Measurements from ENCODE around the gene GJA9.
"Not testable (repeated sequence)": the region's sequence is repeated elsewhere in the genome, so short reads cannot be mapped to it uniquely, and the experiment has no call there.

Gene GJA9

GRCh38 chr1:38881487-38881886 lies at the start of gene GJA9:
TSS of gene GJA9 (minus strand) at chr1:38881587. CDS start at chr1:38876098, 5,489 bp downstream.
- DNase-seq (ENCODE audit: low read depth): no peak

DNA sequence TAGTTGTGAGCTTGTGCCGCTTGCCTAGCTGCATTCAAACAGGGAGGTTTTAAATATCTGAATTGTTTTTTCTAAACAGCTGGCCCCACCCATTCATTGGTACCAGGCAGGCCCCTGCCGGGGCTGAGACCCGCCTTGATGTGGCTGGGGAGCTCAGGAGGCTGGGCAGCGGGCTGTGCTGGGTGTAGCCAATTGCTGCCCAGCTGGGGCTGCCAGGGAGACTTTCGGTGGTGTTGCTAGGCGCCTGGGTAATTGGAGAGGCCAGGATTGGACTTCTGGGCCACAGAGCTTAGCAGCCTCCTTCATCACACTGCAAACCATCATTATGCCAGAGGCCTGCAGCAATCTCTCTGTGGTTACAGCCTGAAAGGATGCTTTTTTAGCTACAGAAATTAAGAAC lies 48.1 kb upstream of the GJA9 start:
- DNase-seq (ENCODE audit: low read depth): peak; percentile 58

DNA sequence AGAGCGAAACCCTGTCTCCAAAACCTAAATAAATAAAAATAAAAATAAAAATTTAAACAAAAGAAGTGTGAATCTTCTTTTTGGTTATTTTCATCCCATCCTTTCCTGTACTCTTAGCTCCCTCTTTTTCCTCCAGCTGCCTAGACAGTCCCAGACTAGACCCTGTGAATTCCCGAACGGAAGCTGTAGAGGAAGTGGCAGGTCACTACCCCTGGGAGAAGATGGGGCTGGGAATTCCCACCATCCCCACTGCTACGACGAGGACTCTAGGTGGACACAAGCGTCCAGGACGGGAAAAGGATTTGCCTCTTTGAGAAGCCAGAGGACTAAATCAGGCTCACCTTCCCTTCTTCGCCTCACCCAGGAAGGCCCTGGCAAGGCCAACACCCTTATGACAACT lies 47.7 kb upstream of the GJA9 start:
- no peak for DNase-seq (ENCODE audit: low read depth)

DNA sequence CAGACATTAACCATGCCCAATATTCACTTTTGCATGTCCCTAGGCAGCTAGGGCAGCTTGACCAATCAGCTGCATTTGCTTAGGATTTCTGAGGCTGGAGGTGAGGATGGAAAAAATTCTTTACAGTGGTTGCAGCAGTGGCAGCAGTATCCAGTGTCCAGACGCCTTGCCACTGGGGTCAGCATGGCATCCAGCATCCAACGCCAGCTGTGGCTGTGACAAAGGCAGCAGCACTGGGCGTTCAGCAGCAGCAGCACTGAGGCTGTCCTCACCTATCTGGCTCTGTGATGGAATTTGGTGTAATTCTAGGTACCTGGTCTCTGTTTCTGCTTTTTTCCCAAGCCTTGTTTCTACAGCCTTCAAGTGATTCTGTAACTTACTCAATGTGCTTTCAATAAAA lies 44.7 kb upstream of the GJA9 start:
- DNase-seq (ENCODE audit: low read depth): no peak

- no peak for DNase-seq (ENCODE audit: low read depth)
Observed at GRCh38 chr1:38925391-38925790, 44.0 kb upstream of the GJA9 start.

DNA sequence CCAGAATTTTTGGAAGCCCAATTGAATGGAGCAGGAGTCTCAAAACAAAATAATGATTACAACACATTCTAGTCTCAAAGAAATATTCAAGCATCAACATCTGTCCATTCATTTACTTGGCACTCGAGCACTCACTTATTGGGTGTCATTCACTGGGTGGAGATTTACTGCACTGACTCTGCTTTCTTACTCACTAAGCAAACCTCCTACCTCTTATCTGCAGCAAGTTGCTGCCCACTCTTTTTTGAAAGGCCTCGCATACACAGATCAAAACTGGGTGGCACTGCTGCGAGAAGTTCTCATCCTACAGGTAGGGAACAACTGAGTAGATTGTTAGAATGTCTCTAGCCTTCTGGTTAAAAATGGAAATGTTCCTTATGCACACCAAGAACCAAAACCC lies 42.2 kb upstream of the GJA9 start:
- DNase-seq (ENCODE audit: low read depth): peak; percentile 12

DNA sequence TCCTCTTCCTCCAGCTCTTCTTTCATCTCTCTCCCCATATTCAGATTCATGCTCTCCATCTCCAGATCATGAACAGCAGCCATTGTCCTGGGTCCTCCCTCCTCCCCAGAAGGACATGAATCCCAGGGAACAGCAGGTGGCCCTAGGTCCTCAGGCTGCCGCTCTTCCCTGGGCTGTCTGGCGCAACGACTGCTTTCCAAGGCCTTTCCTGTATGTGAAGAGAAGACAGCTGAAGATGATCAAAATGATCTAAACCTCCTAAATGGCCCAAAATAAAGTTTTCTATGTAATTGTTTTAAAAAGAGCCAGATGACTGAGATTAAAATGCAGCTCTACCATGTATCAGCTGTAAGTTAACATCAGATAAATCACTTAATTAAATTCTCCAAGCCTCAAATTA lies 37.7 kb upstream of the GJA9 start:
- DNase-seq (ENCODE audit: low read depth): no peak

GRCh38 chr1:38918568-38918967 lies 37.2 kb upstream of the GJA9 start:
- DNase-seq (ENCODE audit: low read depth): no peak

DNA sequence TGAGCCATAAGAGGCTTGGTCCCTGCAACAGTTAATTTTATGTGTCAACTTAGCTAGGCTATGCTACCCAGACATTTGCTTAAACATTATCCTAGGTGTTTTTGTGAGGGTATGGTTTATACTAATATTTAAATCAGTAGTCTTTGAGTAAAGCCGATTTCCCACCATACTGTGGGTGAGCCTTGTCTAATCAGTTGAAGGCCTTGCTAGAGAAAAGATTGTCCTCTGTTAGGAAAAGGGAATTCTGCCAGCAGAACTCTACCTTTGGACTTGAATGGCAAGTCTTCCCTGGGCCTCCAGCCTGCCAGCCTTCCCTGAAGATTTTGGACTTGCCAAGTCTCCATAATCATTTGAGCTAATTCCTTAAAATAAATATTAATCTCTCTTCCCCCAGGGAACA lies 36.4 kb upstream of the GJA9 start:
- DNase-seq (ENCODE audit: low read depth): no peak

GRCh38 chr1:38917337-38917736 lies 36.0 kb upstream of the GJA9 start:
- DNase-seq (ENCODE audit: low read depth): no peak

GRCh38 chr1:38915352-38915948 lies 34.1 kb upstream of the GJA9 start:
- peak; percentile 26 for DNase-seq (ENCODE audit: low read depth)

DNA sequence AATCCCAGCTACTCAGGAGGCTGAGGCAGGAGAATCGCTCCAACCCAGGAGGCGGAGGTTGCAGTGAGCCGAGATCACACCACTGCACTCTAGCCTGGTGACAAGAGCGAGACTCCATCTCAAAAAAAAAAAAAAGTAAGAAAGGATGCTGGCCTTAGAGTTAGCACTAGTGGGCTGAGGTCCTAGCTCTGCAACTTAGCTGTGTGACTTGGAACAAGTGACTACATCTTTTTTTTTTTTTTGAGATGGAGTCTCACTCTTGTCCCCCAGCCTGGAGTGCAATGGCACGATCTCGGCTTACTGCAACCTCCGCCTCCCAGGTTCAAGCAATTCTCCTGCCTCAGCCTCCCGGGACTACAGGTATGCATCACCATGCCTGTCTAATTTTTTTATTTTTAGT lies 33.5 kb upstream of the GJA9 start:
- not testable (repeated sequence) for DNase-seq (ENCODE audit: low read depth)

GRCh38 chr1:38908821-38909220 lies 27.4 kb upstream of the GJA9 start:
- DNase-seq (ENCODE audit: low read depth): no peak

DNA sequence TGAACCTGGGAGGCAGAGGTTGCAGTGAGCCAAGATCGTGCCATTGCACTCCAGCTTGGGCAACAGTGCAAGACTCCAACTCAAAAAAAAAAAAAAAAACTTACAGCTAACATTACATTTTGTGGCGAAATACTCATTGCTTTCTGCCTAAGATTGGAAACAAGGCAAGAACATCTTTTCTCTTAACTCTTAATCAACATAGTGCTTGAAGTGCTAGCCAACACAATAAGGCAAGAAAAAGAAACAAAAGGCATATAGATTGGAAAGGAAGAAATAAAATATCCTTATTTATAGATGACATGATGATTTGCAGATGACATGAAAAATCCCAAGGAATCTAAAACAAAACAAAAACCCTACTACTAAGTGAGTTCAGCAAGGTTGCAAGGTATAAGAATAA lies 24.6 kb upstream of the GJA9 start:
- no peak for DNase-seq (ENCODE audit: low read depth)

DNA sequence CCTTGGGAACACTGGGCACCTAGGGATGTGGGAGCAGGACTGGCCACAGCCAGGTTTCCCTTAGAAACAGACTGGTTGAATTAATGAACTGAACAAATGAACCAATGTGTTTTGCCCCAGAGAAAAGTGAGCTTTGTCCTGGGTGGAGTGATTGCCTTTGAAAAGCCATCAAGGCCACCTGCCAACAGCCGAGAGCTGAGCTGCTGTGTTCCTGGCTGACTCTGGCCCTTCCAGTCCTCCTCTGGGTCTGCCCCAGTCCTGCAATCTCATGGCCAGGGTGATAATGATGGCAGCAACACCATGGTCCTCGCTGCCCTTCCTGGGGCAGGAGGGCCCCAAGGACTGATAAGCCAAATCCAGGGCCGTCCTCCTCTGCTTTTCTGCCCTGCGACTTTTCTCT lies 18.2 kb upstream of the GJA9 start:
- DNase-seq (ENCODE audit: low read depth): no peak

DNA sequence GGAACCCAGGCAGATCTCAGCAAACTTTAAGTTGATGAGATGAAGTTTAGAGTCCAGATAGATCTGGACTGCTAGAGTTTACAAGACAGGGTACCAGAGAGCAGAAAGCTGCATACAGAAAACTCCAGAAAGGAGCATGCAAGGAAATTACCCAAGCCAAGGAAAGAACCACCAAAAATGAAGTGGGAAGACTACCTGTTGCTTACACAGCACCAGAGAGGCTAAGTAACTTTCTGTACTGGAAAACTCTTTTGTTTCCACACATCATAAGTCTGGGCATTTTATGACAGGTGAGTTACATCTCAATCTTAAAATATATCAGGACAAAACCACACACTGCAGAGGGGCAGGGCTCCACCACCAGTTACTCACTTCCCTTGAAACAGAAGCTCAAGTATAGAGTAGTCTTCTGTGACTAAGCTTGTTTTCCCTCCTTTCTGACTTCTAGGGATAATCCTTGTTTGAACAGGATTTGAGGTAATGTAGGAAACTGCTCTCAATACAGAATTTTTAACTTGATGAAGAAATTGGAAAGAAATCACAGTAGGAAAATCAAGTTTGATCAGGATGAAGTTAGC lies 17.4 kb upstream of the GJA9 start:
- peak; percentile 27 for DNase-seq (ENCODE audit: low read depth)

- DNase-seq (ENCODE audit: low read depth): no peak
Observed at GRCh38 chr1:38896169-38896568, 14.8 kb upstream of the GJA9 start.

DNA sequence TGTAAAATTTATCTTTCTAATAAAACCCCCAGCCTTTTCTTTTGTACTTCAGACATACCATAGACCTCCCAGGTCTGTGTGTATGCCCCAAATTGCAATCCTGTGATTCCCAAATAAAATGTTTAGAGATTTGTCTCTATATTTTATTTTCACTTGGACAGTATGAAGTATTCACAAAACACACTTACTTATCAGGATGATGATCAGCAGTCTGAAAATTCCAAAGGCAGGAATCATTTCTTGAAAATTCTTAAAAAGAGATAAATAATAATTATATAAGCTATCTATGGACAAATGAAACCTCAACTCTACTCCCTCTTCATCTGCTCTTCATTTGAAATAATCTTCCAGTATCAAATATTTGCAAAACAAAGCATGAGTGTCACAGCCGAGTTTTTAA lies 11.6 kb upstream of the GJA9 start:
- peak; percentile 10 for DNase-seq (ENCODE audit: low read depth)

GRCh38 chr1:38891753-38892152 lies 10.4 kb upstream of the GJA9 start:
- peak; percentile 55 for DNase-seq (ENCODE audit: low read depth)

GRCh38 chr1:38889589-38889988 lies 8.2 kb upstream of the GJA9 start:
- no peak for DNase-seq (ENCODE audit: low read depth)

GRCh38 chr1:38888423-38889333 lies 7.3 kb upstream of the GJA9 start:
- DNase-seq (ENCODE audit: low read depth): no peak

DNA sequence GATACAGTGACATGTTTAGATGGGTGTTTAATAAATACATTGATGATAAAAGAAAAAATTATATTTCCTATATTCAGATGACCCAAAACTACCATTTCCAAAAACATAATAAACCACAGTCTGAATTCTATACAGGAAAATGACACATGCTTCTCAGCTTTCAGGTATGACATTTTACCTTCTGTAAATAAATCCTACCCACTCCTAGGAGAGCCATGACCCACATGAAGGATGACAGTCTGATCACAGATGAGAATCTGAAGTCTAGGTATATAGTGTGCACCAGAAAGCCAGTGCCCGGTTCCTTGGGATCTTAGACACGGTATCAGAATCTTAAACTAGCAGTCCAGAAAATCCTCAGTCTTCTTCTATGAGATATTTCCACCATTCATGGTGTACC lies 3.7 kb upstream of the GJA9 start:
- no peak for DNase-seq (ENCODE audit: low read depth)

GRCh38 chr1:38875811-38876210 lies 5.6 kb downstream of the GJA9 start:
- DNase-seq (ENCODE audit: low read depth): no peak

All from amniotic epithelial cell (primary cell).